HG02840 (cell line): ENCODE measurements around the gene PCIF1.

Source experiments
- ATAC-seq: cut with Tn5 transposase; IDR thresholded peaks from one replicate; pipeline ENCODE4 v1.9.1; 2021; ENCODE audit warnings: mild to moderate bottlenecking, moderate library complexity, moderate number of reproducible peaks; ENCODE audit not compliant: unreplicated experiment, low FRiP score

PCIF1 gene

GRCh38 chr20:45904583-45905504, 29.6 kb upstream of the PCIF1 start:
- no peak for ATAC-seq

GRCh38 chr20:45905505-45906079, 28.9 kb upstream of the PCIF1 start:
- no peak for ATAC-seq

- no peak for ATAC-seq
Measured at GRCh38 chr20:45907219-45907948, 27.1 kb upstream of the PCIF1 start.

- no peak for ATAC-seq
Measured at GRCh38 chr20:45908084-45908483, 26.4 kb upstream of the PCIF1 start.

GRCh38 chr20:45909336-45909808, 25.1 kb upstream of the PCIF1 start:
- no peak for ATAC-seq

- no peak for ATAC-seq
Measured at GRCh38 chr20:45909817-45910669, 24.4 kb upstream of the PCIF1 start.

- peak; percentile 87 for ATAC-seq
Measured at GRCh38 chr20:45910670-45911485, 23.6 kb upstream of the PCIF1 start.

- no peak for ATAC-seq
Measured at GRCh38 chr20:45911486-45912343, 22.8 kb upstream of the PCIF1 start, which contains the start of gene PLTP. PLTP (minus strand) TSS chr20:45912155; CDS start chr20:45911452, 703 bp downstream.

- no peak for ATAC-seq
Measured at GRCh38 chr20:45912344-45912682, 22.2 kb upstream of the PCIF1 start.

- ATAC-seq, result no peak
Measured at GRCh38 chr20:45913116-45913515, 21.4 kb upstream of the PCIF1 start.

GRCh38 chr20:45917790-45918141, 16.7 kb upstream of the PCIF1 start:
- no peak for ATAC-seq

- no peak for ATAC-seq
Measured at GRCh38 chr20:45918182-45918737, 16.2 kb upstream of the PCIF1 start.

- no peak for ATAC-seq
Measured at GRCh38 chr20:45918779-45919537, 15.5 kb upstream of the PCIF1 start.

GRCh38 chr20:45919542-45920399, 14.7 kb upstream of the PCIF1 start:
- no peak for ATAC-seq

- ATAC-seq, result no peak
Measured at GRCh38 chr20:45920462-45921336, 13.8 kb upstream of the PCIF1 start.
